H1 (cell line): ENCODE measurements around the gene CCDC110. TPM values are rescaled to one million over a fixed set of nuclear protein-coding genes. Genes with fewer than 3 reads are reported as not detected.

Experiments used
- CTCF ChIA-PET: fragments of 300-600 bp; sonication (Branson Sonifier 250); formaldehyde crosslinking; loops from one replicate; lab custom pipeline; 2021; ENCODE audit not compliant: partially characterized antibody; lab: Charles Lee
- POLR2A ChIA-PET: fragments of 300-600 bp; sonication (Branson Sonifier 250); formaldehyde crosslinking; loops from one replicate; lab custom pipeline; 2021; ENCODE audit warnings: inconsistent platforms; ENCODE audit not compliant: partially characterized antibody; lab: Charles Lee
- DNase-seq, 2 experiments: peaks; one replicate each; pipeline versions ENCODE4 v3.0.0 to v3.0.0-alpha.2; 2010 to 2022; ENCODE audit warnings: low spot score in 2 of 2, low read depth in 1 of 2, mixed read lengths in 1 of 2
- FAIRE-seq: peaks from 2 replicates; lab custom pipeline; 2011; peaks lifted over from hg19 to GRCh38; lab: Jason Lieb, UNC
- H2AFZ ChIP-seq: 2 replicates; pipeline ENCODE4 v1.8.1; 2012; ENCODE audit warnings: low read length, inconsistent platforms
- H2AK5ac ChIP-seq: 2 replicates; pipeline ENCODE4 v1.6.1; 2013; ENCODE audit warnings: low read depth, low read length
- H2BK120ac ChIP-seq: replicated peaks from 2 replicates; pipeline ENCODE3; 2013; ENCODE audit warnings: low read depth, low read length, inconsistent platforms
- H2BK12ac ChIP-seq: 2 replicates; pipeline ENCODE4 v1.6.1; 2013; ENCODE audit warnings: low read depth, low read length
- H2BK15ac ChIP-seq: 2 replicates; pipeline ENCODE4 v1.6.1; 2013; ENCODE audit warnings: low read length
- H2BK20ac ChIP-seq: 2 replicates; pipeline ENCODE4 v1.6.1; 2013; ENCODE audit warnings: low read length
- H2BK5ac ChIP-seq: 2 replicates; pipeline ENCODE4 v1.6.1; 2013; ENCODE audit warnings: low read depth, low read length
- H3K14ac ChIP-seq: 2 replicates; pipeline ENCODE4 v1.6.1; 2013; ENCODE audit warnings: inconsistent platforms; ENCODE audit not compliant: insufficient read length
- H3K18ac ChIP-seq: 2 replicates; pipeline ENCODE4 v1.6.1; 2013; ENCODE audit warnings: low read length; ENCODE audit errors: extremely low read depth
- H3K23ac ChIP-seq: 2 replicates; pipeline ENCODE4 v1.6.1; 2013; ENCODE audit warnings: inconsistent platforms; ENCODE audit not compliant: insufficient read length
- H3K23me2 ChIP-seq: 2 replicates; pipeline ENCODE4 v1.6.1; 2013; ENCODE audit warnings: low read depth, low read length
- H3K27ac ChIP-seq: 2 replicates; pipeline ENCODE4 v1.6.1; 2011; ENCODE audit warnings: low read depth, low read length, inconsistent platforms
- H3K27me3 ChIP-seq, 4 experiments: replicated peaks in 1 of 4; 1 replicate in 1 of 4; 2 replicates in 3 of 4; pipeline versions ENCODE4 v1.6.1 to v1.8.1; 2011 to 2013; ENCODE audit warnings: low read length in 3 of 4, mild to moderate bottlenecking in 3 of 4, inconsistent platforms in 2 of 4, mixed read lengths in 2 of 4, moderate library complexity in 1 of 4; ENCODE audit not compliant: control insufficient read depth in 3 of 4, insufficient read depth in 3 of 4; ENCODE audit errors: extremely low read depth in 1 of 4
- H3K36me3 ChIP-seq, 4 experiments: 2 replicates each; pipeline versions ENCODE4 v1.6.1 to v1.8.1; 2011 to 2013; ENCODE audit warnings: mild to moderate bottlenecking in 4 of 4, low read length in 3 of 4, moderate library complexity in 2 of 4, control low read depth in 1 of 4, inconsistent platforms in 1 of 4; ENCODE audit not compliant: insufficient read depth in 4 of 4, control insufficient read depth in 2 of 4
- H3K4ac ChIP-seq: replicated peaks from 2 replicates; pipeline ENCODE3; 2013; ENCODE audit warnings: low read length, low read depth, mixed read lengths, inconsistent platforms; ENCODE audit not compliant: insufficient read length
- H3K4me1 ChIP-seq, 4 experiments: replicated peaks in 1 of 4; 1 replicate in 1 of 4; 2 replicates in 3 of 4; pipeline versions ENCODE4 v1.6.1 to v1.8.1; 2011 to 2013; ENCODE audit warnings: low read length in 3 of 4, inconsistent platforms in 2 of 4, mixed read lengths in 1 of 4; ENCODE audit not compliant: insufficient read depth in 4 of 4, control insufficient read depth in 3 of 4
- H3K4me2 ChIP-seq, 2 experiments: 2 replicates each; pipeline versions ENCODE4 v1.6.1 to v1.8.1; 2011 to 2013; ENCODE audit warnings: low read depth in 2 of 2, low read length in 2 of 2, control low read depth in 1 of 2, inconsistent platforms in 1 of 2, mild to moderate bottlenecking in 1 of 2; ENCODE audit not compliant: insufficient read depth in 1 of 2
- H3K4me3 ChIP-seq, 4 experiments: fragments of 200-600, 300-600 bp in 1 of 4; sonication (generic), shearing (Covaris generic), sonication (Bioruptor Twin) in 1 of 4; 2 replicates each; pipeline versions ENCODE4 v1.5.1 to v1.8.1; 2011 to 2016; ENCODE audit warnings: low read length in 4 of 4, low read depth in 3 of 4, control low read depth in 2 of 4, inconsistent platforms in 2 of 4, mild to moderate bottlenecking in 2 of 4, mixed read lengths in 1 of 4, moderate library complexity in 1 of 4; ENCODE audit not compliant: insufficient read depth in 2 of 4; ENCODE audit errors: extremely low read depth in 1 of 4
- H3K56ac ChIP-seq: replicated peaks from 2 replicates; pipeline ENCODE3; 2013; ENCODE audit warnings: low read depth, mild to moderate bottlenecking, mixed read lengths, low read length, inconsistent platforms; ENCODE audit not compliant: insufficient read length
- H3K79me1 ChIP-seq: 2 replicates; pipeline ENCODE4 v1.6.1; 2013; ENCODE audit warnings: low read depth, low read length, control low read depth
- H3K79me2 ChIP-seq, 2 experiments: 2 replicates each; pipeline versions ENCODE4 v1.6.1 to v1.8.1; 2012 to 2013; ENCODE audit warnings: low read length in 2 of 2, mild to moderate bottlenecking in 2 of 2, inconsistent platforms in 1 of 2; ENCODE audit not compliant: insufficient read depth in 2 of 2, control insufficient read depth in 1 of 2
- H3K9ac ChIP-seq, 4 experiments: replicated peaks in 1 of 4; 1 replicate in 1 of 4; 2 replicates in 3 of 4; pipeline versions ENCODE4 v1.6.1 to v1.8.1; 2011 to 2013; ENCODE audit warnings: low read depth in 3 of 4, low read length in 3 of 4, control low read depth in 2 of 4, mild to moderate bottlenecking in 2 of 4, moderate library complexity in 2 of 4, inconsistent platforms in 1 of 4; ENCODE audit errors: extremely low read depth in 1 of 4
- H3K9me3 ChIP-seq, 2 experiments: 2 replicates each; pipeline versions ENCODE4 v1.6.1 to v1.8.1; 2012 to 2013; ENCODE audit warnings: mild to moderate bottlenecking in 2 of 2, moderate library complexity in 2 of 2, control low read depth in 1 of 2, inconsistent platforms in 1 of 2, low read depth in 1 of 2, low read length in 1 of 2, mixed read lengths in 1 of 2; ENCODE audit not compliant: insufficient read depth in 2 of 2
- H4K20me1 ChIP-seq, 2 experiments: replicated peaks in 1 of 2; 2 replicates each; pipeline versions ENCODE3 to v1.8.1; 2011 to 2013; ENCODE audit warnings: inconsistent platforms in 2 of 2, low read length in 2 of 2, mild to moderate bottlenecking in 1 of 2; ENCODE audit not compliant: insufficient read depth in 2 of 2, control insufficient read depth in 1 of 2
- H4K5ac ChIP-seq: 2 replicates; pipeline ENCODE4 v1.6.1; 2013; ENCODE audit warnings: low read length, low read depth, mixed read lengths, inconsistent platforms; ENCODE audit not compliant: insufficient read length
- H4K8ac ChIP-seq: 2 replicates; pipeline ENCODE4 v1.8.0; 2013; ENCODE audit warnings: mild to moderate bottlenecking, moderate library complexity, low read length, inconsistent platforms; ENCODE audit not compliant: insufficient read depth; ENCODE audit errors: extremely low read depth
- H4K91ac ChIP-seq: replicated peaks from 2 replicates; pipeline ENCODE3; 2013; ENCODE audit warnings: low read length, mixed read lengths, inconsistent platforms; ENCODE audit not compliant: insufficient read length
- ASH2L ChIP-seq: fragments of 200-600, 300-600 bp; sonication (generic); IDR thresholded peaks from one replicate; pipeline ENCODE4 v1.7.1; 2017; ENCODE audit warnings: low read length
- BACH1 ChIP-seq: IDR thresholded peaks from 2 replicates; pipeline ENCODE4 v1.6.1; 2012; ENCODE audit warnings: low read length, improper control_type of control experiment
- CBX5 ChIP-seq: fragments of 300-800, 300-1000 bp; sonication (generic); IDR thresholded peaks from 2 replicates; pipeline ENCODE4 v1.7.1; 2016; ENCODE audit warnings: antibody characterized with exemption, low read length, low read depth
- CHD1 ChIP-seq: IDR thresholded peaks from 2 replicates; pipeline ENCODE4 v1.6.1; 2012; ENCODE audit warnings: low read depth, low read length, improper control_type of control experiment
- CHD2 ChIP-seq: IDR thresholded peaks from 2 replicates; pipeline ENCODE4 v1.6.1; 2012; ENCODE audit warnings: low read length, improper control_type of control experiment
- CREB1 ChIP-seq: IDR thresholded peaks from 2 replicates; pipeline ENCODE4 v1.6.1; 2012; ENCODE audit warnings: inconsistent platforms
- EP300 ChIP-seq, 2 experiments: IDR thresholded peaks; 1 replicate in 1 of 2; 2 replicates in 1 of 2; pipeline ENCODE4 v1.6.1; 2011 to 2012; ENCODE audit warnings: low read depth in 2 of 2, low read length in 2 of 2, mild to moderate bottlenecking in 2 of 2, borderline replicate concordance in 1 of 2, inconsistent platforms in 1 of 2, moderate library complexity in 1 of 2
- GTF2F1 ChIP-seq: IDR thresholded peaks from 2 replicates; pipeline ENCODE4 v1.6.1; 2012; ENCODE audit warnings: low read depth, low read length, improper control_type of control experiment, borderline replicate concordance
- POLR2AphosphoS5 ChIP-seq: IDR thresholded peaks from 2 replicates; pipeline ENCODE4 v1.6.1; 2011; ENCODE audit warnings: low read depth, low read length
- RNF2 ChIP-seq: fragments of 200-900, 300-1000 bp; sonication (generic); IDR thresholded peaks from 2 replicates; pipeline ENCODE4 v1.7.1; 2016; ENCODE audit warnings: borderline replicate concordance, low read depth, mild to moderate bottlenecking, antibody characterized with exemption, low read length; ENCODE audit not compliant: poor library complexity, severe bottlenecking; ENCODE audit errors: missing control alignments
- RXRA ChIP-seq: IDR thresholded peaks from 2 replicates; pipeline ENCODE4 v1.6.1; 2011; ENCODE audit warnings: low read depth, mild to moderate bottlenecking, low read length, moderate library complexity; ENCODE audit not compliant: insufficient read depth
- TEAD4 ChIP-seq: IDR thresholded peaks from 2 replicates; pipeline ENCODE4 v1.6.1; 2012; ENCODE audit warnings: low read depth, low read length, inconsistent platforms, mixed read lengths
- WGBS, 2 experiments: shearing (Covaris generic) in 1 of 2; methylation state at CpG; one replicate each; pipeline versions ENCODE4 v1.1.6 to v1.1.7; 2013 to 2015; ENCODE audit warnings: low lambda C conversion rate in 2 of 2, mixed read lengths in 2 of 2, inconsistent platforms in 1 of 2, low coverage in 1 of 2, missing lambda C conversion rate in 1 of 2; ENCODE audit not compliant: insufficient replicate concordance in 2 of 2, insufficient coverage in 1 of 2, insufficient read length in 1 of 2; ENCODE audit errors: extremely low coverage in 1 of 2, missing lambda C conversion rate in 1 of 2; 5-methylcytosine and 5-hydroxymethylcytosine counted together
- polyA plus RNA-seq, 7 experiments: library from polyadenylated mRNA; depleted of rRNA in 3 of 7; stranded (reverse) in 5 of 7; unstranded in 2 of 7; fragments of >200 nt in 5 of 7; fragments of 200-250 nt in 2 of 7; gene quantifications; 1 replicate in 5 of 7; 2 replicates in 1 of 7; 4 replicates in 1 of 7; pipeline versions ENCODE4 v1.2.1 to v1.2.3, GENCODE V29; 2011 to 2013; ENCODE audit warnings: missing spikeins in 2 of 7, mixed read lengths in 2 of 7
- total RNA-seq: library from RNA; stranded (reverse); fragmentation: NEBNext Ultra II Directional; extraction: Animal tissue kit (Norgen Biotek cat#: 25700); gene quantifications from 2 replicates; pipeline ENCODE4 v1.2.1, GENCODE V29; 2021
- TF ChIP-seq, protein P1 (sequence below): IDR thresholded peaks from 2 replicates; pipeline ENCODE4 v1.6.1; 2012; ENCODE audit warnings: inconsistent platforms
- TF ChIP-seq, protein P2 (sequence below): IDR thresholded peaks from 2 replicates; pipeline ENCODE4 v1.6.1; 2012; ENCODE audit warnings: inconsistent platforms

The CCDC110 gene
- total and polyA plus RNA-seq, 2 of the 8 experiments (the other 6 are each of a cell fraction or from before 2014, with no cell fraction given), result 0.33 to 3.1 TPM

DNA sequence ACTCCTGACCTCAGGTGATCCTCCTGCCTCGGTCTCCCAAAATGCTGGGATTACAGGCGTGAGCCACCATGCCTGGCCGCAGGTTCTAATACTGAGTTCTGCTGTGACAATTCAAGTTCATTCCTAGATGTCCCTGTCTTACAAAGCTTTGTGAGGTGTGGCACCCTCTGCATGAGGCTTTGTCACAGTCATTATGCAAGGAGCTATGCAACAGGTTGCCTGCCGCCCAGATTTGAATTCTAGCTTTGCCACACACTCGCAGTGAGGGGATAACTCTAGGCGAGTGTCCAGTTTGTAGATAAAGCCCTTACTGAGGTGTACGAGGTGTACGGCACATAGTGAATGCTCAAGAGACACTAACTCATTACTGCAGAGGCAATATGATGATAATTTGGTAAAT lies 3.5 kb downstream of the CCDC110 start:
- Histone ChIP-seq H3K27ac (no peak overlapping the region), H2BK20ac (no peak overlapping the region), H3K4me3 (no peak overlapping the region), H4K5ac (no peak overlapping the region), H4K8ac (no peak overlapping the region), H3K36me3 (no peaks in the 10 kb centered on the region), H2BK12ac (no peak overlapping the region), H3K4ac (no peak overlapping the region), H3K14ac (no peak overlapping the region), H3K4me1 (peaks cover 0 to 3% (median 0%) of the 10 kb centered on the region in 4 experiments; a peak in 4 of 7 replicates), H3K9ac (no peak overlapping the region), H2BK120ac (no peak overlapping the region), H3K56ac (no peak overlapping the region), H3K4me2 (no peak overlapping the region), H2BK5ac (no peak overlapping the region), H3K23ac (no peak overlapping the region), H3K79me1 (no peaks in the 10 kb centered on the region), H4K91ac (no peak overlapping the region), H2BK15ac (no peak overlapping the region), H3K9me3 (no peaks in the 10 kb centered on the region), H3K23me2 (peaks cover 5% of the 10 kb centered on the region), H2AK5ac (no peak overlapping the region), H3K18ac (no peak overlapping the region), H4K20me1 (no peaks in the 10 kb centered on the region), H3K79me2 (no peaks in the 10 kb centered on the region), H3K27me3 (peaks cover 0 to 4% (median 0%) of the 10 kb centered on the region in 4 experiments; a peak in 2 of 7 replicates), H2AFZ (no peak overlapping the region)
- WGBS, 2 experiments, result 84% methylated on average over 8 of the region's 8 CpGs; no CpG with 5 or more reads in 1 of the 2 experiments
- ChIA-PET CTCF (interaction anchor here (1.7 kb wide), 1 partner anchor 11 kb away, joined by 3 read pairs; no protein-coding TSS in a partner anchor), POLR2A (no interaction called here)
- DNase-seq (no peak), FAIRE-seq (no peak)
- TF ChIP-seq CREB1 (no peak), GTF2F1 (no peak), TEAD4 (no peak), CHD1 (no peak), POLR2AphosphoS5 (no peak), ASH2L (no peak), BACH1 (no peak), RNF2 (no peak), RXRA (no peak), CHD2 (no peak), EP300 (IDR thresholded peaks at IDR 0.05; ENCODE audit: borderline replicate concordance in 1 of 2, low read depth in 2 of 2, low read length in 2 of 2) (no peak), CBX5 (no peak)
- TF ChIP-seq, protein P1, sequence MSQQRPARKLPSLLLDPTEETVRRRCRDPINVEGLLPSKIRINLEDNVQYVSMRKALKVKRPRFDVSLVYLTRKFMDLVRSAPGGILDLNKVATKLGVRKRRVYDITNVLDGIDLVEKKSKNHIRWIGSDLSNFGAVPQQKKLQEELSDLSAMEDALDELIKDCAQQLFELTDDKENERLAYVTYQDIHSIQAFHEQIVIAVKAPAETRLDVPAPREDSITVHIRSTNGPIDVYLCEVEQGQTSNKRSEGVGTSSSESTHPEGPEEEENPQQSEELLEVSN, result no peak
- TF ChIP-seq, protein P2, sequence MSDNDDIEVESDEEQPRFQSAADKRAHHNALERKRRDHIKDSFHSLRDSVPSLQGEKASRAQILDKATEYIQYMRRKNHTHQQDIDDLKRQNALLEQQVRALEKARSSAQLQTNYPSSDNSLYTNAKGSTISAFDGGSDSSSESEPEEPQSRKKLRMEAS, result no peak
